Cardiac fibroblast (primary cell): ENCODE measurements around the gene AGBL4.

ENCODE experiments used
- DNase-seq, 2 donors: peaks; one replicate each; pipeline versions ENCODE4 v3.0.0 to v3.0.0-alpha.2; 2010; ENCODE audit warnings: low read depth in 2 of 2
- H3K4me3 ChIP-seq, 2 donors: replicated peaks in 1 of 2; 1 replicate in 1 of 2; 2 replicates in 1 of 2; pipeline ENCODE4 v1.5.1; 2011; ENCODE audit warnings: low read depth in 2 of 2, low read length in 2 of 2, mild to moderate bottlenecking in 2 of 2, moderate library complexity in 1 of 2
- TF ChIP-seq, protein P1 (sequence below): IDR thresholded peaks from one replicate; pipeline ENCODE4 v1.5.1; 2011; ENCODE audit warnings: low read depth, mild to moderate bottlenecking, low read length, inconsistent platforms

Gene AGBL4

DNA sequence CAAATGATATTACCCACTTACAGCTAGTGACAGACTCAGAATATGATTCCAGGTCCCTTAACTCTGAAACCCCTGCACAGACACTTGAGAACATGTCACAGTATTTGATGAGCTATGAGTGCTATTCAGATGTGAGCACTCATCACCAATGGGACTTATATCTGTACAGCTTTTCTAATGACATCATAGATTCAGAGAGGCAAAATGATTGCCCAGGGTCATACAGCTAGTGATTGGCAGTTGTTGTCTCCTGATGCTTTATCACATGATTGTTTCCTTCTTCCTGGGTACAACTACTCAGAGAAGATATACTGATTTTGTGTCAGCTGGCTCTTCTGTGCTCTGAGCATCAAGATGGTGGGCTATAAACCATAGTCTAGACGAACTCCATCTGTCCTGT is 819.0 kb downstream of the AGBL4 start:
- TF ChIP-seq, protein P1, sequence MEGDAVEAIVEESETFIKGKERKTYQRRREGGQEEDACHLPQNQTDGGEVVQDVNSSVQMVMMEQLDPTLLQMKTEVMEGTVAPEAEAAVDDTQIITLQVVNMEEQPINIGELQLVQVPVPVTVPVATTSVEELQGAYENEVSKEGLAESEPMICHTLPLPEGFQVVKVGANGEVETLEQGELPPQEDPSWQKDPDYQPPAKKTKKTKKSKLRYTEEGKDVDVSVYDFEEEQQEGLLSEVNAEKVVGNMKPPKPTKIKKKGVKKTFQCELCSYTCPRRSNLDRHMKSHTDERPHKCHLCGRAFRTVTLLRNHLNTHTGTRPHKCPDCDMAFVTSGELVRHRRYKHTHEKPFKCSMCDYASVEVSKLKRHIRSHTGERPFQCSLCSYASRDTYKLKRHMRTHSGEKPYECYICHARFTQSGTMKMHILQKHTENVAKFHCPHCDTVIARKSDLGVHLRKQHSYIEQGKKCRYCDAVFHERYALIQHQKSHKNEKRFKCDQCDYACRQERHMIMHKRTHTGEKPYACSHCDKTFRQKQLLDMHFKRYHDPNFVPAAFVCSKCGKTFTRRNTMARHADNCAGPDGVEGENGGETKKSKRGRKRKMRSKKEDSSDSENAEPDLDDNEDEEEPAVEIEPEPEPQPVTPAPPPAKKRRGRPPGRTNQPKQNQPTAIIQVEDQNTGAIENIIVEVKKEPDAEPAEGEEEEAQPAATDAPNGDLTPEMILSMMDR = no peak
- DNase-seq = no peak
- no peak overlapping the region for H3K4me3 ChIP-seq

DNA sequence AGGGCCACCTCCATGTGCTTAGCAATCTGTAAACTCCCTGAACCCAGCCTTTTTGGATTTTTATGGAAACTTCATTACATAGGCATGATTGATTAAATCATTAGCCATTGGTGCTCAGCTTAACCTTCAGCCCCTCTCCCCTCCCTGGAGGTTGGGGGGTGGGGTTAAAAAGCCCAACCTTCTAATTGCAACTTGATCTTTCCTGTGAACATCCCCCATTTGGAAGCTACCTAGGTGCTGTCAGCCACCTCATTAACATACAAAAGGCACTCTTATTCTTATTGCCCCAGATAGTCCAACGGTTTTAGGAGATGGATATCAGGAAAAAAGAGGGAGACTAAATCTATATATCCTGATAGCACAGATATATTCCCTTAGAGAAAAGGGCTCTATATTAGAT is 823.0 kb downstream of the AGBL4 start:
- TF ChIP-seq, protein P1 = no peak
- H3K4me3 ChIP-seq = no peak overlapping the region
- DNase-seq = no peak

DNA sequence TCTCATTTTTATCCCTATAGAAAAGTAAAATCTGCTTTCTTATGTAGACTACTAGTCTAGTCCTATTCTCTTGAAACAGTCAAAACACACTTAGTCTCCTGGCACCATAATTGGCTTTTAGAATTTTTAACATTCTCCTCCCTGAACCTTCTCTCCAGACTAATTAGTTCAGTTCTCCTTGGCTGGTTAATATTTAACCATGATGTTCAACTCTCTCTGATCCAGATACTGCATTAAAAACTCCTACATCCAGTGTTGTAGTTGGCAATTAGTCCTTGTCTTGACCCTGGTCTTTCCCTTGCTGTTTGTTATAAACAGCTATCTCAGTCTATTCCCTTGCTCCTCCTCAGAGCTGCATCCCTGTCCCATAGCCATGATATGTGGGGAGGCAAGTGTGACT is 824.2 kb downstream of the AGBL4 start:
- TF ChIP-seq, protein P1 = no peak
- no peak overlapping the region for H3K4me3 ChIP-seq
- no peak for DNase-seq

DNA sequence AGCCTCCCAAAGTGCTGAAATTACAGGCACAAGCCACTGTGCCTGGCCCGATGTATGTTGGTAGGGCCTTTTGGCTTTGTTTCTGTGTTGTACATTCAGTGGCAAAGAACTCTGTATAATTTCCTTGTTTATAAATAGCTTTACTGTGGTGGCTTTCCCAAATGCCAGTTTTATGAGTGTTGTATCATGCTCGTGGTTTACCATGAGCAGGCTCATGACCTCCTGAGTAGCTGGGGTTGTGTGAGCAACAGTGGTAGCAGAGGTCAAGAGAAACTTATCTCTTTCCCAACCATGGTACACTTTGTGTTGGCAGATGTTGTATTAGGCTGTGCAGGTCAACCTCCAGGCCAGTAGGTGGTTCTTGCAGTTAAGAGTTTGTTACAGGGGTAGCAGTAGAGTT is 826.7 kb downstream of the AGBL4 start:
- TF ChIP-seq, protein P1 = no peak
- DNase-seq = no peak
- H3K4me3 ChIP-seq = no peak overlapping the region

DNA sequence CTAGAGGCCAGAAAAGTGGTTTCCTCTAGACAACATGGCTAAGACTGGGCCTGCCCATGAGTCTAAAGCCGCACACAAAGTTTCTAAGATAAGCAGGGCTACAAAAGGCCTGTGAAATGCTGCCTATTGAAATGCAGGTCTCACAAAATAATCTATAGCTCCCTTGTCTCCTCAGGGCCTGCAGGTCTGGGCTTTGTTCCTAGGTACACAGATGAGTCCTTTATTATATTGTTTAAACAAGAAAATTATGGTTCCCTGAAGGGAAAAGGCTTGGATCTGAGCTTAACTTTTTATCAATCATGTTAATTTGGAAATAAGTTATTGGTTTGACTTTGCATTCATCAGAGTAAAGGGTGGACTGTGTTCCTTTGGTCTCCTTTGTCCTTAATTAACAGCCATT is 833.6 kb downstream of the AGBL4 start:
- no peak overlapping the region for H3K4me3 ChIP-seq
- no peak for DNase-seq
- TF ChIP-seq, protein P1 = no peak

DNA sequence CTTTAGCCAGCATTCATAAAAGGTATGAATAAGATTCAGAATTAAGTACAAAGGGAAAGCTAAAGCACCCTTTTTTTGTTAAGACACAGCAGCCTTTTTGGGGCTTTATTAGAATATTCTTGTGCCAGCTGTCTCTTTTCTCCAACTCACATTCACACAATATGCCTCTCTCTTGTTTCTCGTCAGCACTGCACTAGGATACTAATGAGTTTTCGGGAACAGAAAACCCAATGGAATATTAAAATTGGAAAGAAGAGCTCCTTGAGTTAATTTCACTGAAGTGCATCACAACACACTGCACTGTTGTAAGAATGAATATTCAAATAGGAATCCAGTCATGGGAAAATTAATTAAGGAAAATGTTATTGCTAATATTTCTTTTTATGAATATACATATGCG is 836.7 kb downstream of the AGBL4 start:
- DNase-seq = no peak
- TF ChIP-seq, protein P1 = no peak
- no peak overlapping the region for H3K4me3 ChIP-seq

DNA sequence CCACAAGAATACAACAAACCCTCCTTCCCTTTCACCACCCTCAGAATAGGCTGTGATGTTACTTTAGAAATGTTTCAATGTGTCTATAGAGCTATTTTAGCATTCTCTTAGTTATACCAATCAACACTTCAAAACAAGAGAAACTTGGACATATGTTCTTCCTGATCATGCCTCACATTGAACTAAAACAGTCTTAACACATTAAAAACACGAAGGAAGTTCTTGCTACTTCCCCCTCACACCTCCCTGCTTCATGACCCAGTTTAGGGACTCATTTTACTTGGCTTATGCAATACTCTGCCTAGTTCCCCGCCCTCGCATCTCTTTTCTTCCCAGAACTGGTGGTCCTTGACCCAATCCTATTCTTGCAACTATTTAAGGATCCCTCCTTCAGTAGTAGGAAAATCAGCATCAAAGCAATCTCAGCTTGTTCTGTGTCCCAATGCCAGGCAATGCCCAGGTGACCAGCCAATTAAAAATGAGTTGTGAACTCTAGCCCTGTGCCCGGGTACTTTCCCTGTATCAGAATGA is 838.2 kb downstream of the AGBL4 start:
- H3K4me3 ChIP-seq = no peak overlapping the region
- no peak for DNase-seq
- TF ChIP-seq, protein P1 = no peak
